KG1 (cell line): ENCODE results near the gene EFEMP1.

Source experiments
- DNase-seq: peaks from one replicate; lab custom pipeline; 2025; lab: John Stamatoyannopoulos, UW

EFEMP1 gene, protein sequence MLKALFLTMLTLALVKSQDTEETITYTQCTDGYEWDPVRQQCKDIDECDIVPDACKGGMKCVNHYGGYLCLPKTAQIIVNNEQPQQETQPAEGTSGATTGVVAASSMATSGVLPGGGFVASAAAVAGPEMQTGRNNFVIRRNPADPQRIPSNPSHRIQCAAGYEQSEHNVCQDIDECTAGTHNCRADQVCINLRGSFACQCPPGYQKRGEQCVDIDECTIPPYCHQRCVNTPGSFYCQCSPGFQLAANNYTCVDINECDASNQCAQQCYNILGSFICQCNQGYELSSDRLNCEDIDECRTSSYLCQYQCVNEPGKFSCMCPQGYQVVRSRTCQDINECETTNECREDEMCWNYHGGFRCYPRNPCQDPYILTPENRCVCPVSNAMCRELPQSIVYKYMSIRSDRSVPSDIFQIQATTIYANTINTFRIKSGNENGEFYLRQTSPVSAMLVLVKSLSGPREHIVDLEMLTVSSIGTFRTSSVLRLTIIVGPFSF

DNA sequence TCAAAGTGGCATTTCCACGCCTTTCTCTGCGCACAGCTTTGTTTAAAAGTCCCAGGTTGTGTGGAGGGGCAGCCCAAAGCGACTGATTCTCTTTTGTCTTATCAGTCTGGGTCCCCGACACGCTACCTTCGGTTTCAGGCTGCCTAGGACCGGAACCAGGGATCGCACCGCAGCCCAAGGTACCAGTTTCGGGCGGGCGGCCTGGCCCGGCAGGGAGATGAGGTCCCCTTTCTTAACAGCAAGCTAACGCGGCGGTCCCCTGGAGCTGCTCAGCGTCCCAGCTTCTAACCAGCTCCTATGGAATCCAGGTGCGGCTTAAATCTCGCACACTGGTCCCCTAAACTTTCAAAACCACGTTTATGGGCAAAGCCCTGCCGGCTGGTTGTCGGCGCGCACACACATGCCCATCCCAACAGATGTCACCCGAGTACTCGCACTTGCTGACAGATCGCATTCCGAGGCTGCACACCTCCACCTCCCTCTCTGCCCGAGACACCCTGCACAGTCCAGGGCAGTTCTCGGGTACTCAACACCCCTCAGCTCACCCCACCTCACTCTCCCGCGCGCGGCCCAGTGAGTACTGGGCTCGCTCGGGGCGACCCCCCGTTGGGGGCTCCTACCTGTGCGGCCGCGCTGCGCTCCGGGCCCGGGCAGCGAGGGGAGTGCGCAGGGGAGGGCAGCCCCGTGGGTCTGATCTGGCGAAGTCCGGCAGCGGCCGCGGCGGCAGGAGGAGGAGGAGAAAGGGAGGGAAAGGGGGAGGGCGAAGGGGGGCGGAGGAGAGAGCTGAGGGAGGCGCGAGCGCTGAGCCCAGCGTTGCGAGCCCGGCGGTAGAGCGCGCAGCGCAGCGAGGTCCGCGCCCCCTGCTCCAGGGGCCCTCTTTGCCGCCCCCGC, at the start of gene EFEMP1:
Gene EFEMP1 (minus strand): TSS at position 692 of the 891 bp plus-strand sequence. CDS start 1,342 bp downstream, outside the sequence.
- DNase-seq = no peak

DNA sequence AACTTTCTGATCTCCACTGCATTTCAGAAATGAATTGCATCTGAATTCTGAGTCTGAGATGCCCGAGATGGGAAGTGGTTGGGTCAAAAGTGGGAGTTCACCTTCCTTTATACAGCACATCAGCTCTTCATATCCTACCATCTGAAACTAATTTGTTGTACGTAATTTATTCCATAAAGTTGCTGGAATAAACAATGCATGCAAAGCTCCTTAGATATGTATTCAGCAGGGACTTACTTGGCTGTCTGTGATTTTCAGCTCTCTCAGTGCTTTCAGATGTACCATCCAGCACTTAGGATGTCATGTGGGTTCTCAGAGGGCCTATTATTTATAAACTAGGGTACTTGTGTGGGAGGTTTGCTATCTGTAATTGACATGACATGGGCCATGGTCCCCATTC, 46.9 kb upstream of the EFEMP1 start:
- DNase-seq = no peak

GRCh38 chr2:55968941-55969340, 45.4 kb upstream of the EFEMP1 start:
- no peak for DNase-seq

DNA sequence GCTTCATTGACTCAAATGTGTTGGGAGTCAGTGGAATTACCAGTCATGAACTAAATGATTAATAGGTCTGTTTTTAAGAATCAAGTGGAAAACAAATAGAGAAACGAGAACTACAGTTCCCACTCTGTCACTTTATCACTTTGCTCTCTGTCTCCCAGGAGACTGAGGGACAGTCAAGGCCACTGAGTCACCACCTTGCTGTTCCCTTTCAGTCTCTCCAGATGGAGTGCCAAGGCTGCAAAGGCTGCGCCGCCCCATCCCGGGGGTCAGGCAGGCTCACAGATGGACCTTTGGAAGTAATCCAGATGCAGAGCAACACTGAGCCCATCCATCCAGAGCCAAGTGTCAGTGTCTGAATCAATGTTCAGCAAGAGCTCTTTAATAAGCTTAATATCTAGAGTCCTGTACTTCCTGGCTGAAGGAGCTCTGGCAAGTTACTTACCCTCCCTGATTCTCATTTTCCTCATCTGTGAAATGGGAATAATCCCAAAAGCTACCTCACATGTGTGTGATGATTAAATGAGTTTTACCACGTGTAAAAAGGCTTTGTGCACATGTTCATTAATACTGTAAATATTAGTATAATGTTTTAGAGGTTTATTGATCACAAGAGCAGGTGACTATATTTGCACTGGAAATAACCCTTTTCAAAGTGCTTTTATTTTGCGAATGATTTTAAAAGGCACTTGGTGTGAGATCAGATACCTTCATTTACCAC, 43.0 kb upstream of the EFEMP1 start:
- no peak for DNase-seq

DNA sequence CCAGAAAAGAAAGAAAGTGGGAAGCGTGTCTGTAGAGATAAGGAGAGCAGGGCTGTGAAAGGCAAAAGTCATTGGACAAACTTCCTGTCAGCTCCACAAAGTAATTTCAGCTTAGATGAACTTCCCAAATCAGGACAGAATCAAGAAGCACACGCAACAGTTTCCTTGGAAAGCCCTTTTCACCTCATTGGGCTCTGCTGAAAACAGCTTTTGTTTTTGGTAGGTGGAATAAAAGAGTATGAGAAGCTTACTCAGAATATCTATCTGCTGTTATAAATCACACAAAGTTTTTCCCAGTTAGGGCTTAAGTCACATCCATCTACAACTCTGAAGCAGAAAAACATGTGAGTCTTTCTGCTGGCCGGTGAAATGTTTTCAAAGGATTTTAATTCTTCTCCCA, 42.4 kb upstream of the EFEMP1 start:
- DNase-seq = no peak

DNA sequence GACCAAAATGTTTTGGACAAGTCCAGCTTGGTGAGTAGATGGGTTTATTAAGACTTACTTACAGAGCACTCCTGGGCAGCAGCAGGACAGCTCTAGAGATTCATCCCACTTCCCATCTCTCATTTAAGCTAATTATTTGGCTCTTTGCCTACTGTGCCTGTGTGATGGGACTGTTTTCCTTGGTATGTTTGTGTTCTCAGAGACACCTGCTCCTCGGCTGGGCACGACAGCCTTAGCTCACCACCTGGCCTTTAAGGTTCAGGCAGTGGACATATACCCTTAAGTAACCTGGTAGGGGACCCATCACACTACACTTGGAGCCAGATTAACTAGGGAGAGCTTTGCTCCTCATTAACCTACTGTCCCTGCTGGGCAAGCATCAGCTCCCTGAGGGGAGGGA, 41.7 kb upstream of the EFEMP1 start:
- no peak for DNase-seq

- no peak for DNase-seq
Measured at GRCh38 chr2:55962915-55963314, 39.3 kb upstream of the EFEMP1 start.

- no peak for DNase-seq
Measured at GRCh38 chr2:55961318-55961911, 37.8 kb upstream of the EFEMP1 start.

GRCh38 chr2:55958756-55959155, 35.2 kb upstream of the EFEMP1 start:
- DNase-seq = no peak

- no peak for DNase-seq
Measured at GRCh38 chr2:55957142-55957541, 33.6 kb upstream of the EFEMP1 start.

DNA sequence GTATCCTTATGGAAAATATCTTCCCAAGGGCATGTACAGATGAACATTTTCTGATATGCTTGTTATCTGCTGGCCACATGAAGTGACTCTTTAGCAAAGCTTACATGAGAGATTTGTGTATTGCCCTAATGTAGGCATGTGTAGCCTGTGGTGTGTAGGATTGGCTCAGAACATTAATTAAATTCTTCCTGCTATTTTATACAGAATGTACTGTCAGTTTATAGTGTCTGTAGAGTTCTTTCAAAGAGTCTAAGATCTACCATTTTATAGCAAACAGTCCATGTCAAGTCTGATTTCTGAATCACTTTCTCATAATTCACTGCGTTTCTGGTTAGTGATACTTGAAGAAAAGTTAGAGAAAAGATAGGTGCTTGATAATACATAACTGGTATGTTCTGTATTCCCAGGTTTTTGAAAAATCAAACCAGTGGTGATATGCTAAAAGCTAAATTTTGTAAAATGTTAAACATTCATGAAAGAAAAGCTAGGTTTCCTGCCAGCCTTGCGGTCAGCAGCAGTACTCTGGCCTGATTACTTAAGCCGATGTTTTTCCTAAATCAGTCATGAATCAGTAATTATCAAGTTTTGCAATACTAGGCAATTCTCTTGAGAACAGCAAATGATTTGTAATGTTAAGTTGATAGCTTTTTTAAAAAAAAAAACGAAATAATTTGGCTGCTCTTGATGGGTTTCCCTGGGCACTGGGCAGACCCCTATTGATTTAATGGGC, 30.9 kb upstream of the EFEMP1 start:
- DNase-seq = no peak

GRCh38 chr2:55952415-55952814, 28.8 kb upstream of the EFEMP1 start:
- no peak for DNase-seq

DNA sequence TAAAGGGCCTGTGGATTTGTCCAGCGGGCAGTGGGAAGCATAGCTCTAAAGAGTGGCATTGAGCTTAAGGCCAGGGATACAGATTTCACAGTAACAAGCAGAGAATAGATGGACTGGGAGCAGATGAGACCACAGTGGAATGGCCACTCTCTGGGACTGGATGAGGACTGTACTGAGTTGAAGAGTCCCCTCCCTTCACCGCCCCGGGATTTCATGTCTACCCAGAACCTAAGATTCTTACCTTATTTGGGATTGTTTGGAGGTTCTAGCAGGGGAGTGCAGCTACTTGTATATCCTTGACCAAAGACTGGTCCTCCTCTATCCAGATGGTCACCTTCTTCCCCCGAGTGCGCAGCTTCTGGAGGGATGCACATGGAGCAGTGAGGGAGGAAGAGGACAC, 28.0 kb upstream of the EFEMP1 start:
- no peak for DNase-seq

- no peak for DNase-seq
Measured at GRCh38 chr2:55949613-55950012, 26.0 kb upstream of the EFEMP1 start.

GRCh38 chr2:55949211-55949610, 25.6 kb upstream of the EFEMP1 start:
- DNase-seq = no peak

- DNase-seq = no peak
Measured at GRCh38 chr2:55948176-55948923, 24.8 kb upstream of the EFEMP1 start.

DNA sequence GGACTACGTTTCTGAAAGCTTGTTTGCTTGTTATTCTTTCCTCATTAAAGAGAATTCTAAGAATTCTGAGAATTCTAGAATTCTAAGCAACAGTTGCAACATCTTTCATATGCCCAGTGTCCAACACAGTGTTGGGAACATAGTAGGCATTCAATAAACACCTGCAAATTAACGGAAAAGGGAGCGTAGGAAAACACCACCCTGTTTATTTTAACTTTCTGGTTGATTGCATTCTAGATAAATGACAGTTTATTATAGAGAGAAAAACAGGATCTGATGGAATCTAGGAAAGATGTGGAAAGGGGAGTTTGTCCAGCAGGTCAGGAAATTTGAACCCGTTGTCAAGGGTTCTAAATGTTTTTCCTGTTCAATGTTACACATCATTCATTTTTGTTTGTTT, 24.2 kb upstream of the EFEMP1 start:
- no peak for DNase-seq

DNA sequence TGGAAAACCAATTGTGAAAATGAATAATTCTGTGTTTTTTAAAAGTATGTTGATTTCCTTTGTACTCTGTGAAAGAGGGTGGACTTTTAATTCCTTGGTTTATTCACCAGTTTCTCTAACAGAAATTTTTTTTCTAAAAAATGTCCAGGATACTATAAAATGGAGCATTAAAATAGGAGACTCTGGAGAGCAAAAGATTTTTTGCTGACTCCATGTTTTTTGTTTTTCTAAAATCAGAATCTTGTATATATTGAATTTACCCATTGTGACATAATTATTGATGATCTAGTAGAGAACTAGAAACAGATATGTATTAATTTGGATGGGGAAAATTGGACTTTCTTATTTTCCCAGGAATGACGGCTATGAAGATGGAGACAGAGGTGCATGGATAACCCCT, 23.2 kb upstream of the EFEMP1 start:
- DNase-seq = no peak

- no peak for DNase-seq
Measured at GRCh38 chr2:55943466-55943865, 19.9 kb upstream of the EFEMP1 start.

GRCh38 chr2:55936351-55936750, 12.8 kb upstream of the EFEMP1 start:
- DNase-seq = no peak
